ENCODE results near the gene SYT1. TPM values are rescaled to one million over a fixed set of nuclear protein-coding genes. Genes with fewer than 3 reads are reported as not detected.

Gene SYT1
- total and polyA plus RNA-seq, 4 donors, result 0.53 to 0.84 (median 0.64) TPM

DNA sequence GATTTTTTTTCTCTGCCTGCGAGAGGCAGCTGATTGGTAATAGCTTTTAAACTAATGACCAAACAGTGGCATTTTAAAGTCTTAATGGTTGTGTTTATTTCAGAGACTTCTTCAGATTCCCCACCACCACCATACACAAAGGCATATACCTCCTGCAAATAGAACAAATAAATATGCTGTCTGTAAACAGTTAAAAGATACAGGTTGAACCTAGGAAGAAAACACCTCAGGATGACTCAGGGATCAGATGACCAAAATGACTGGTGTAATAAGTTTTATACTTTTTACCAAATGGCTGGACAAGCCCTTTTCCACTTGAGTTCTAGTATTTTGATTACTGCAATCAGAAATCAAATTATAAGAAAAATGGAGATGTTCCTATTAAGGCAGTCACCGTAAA lies 462.1 kb downstream of the SYT1 start:
- WGBS, result 86% methylated on average over 2 of the region's 2 CpGs
- Histone ChIP-seq H3K36me3 (ENCODE audit: control insufficient read depth in 4 of 4, insufficient read depth in 3 of 4, low read depth in 1 of 4, low read length in 3 of 4) (no peaks in the 10 kb centered on the region), H3K9ac (ENCODE audit: low read depth in 1 of 2, low read length in 2 of 2) (no peak overlapping the region), H3K27me3 (ENCODE audit: control insufficient read depth in 4 of 4, insufficient read depth in 4 of 4, low read length in 3 of 4) (peaks cover 0 to 2% (median 0%) of the 10 kb centered on the region in 4 donors), H3K27ac (ENCODE audit: low read depth in 1 of 2, low read length in 2 of 2) (no peak overlapping the region), H3K4me1 (ENCODE audit: control insufficient read depth in 4 of 4, insufficient read depth in 4 of 4, low read length in 3 of 4) (no peaks in the 10 kb centered on the region), H3K9me3 (ENCODE audit: control insufficient read depth in 4 of 4, low read length in 3 of 4) (no peaks in the 10 kb centered on the region), H3K4me3 (ENCODE audit: low read depth in 1 of 3, low read length in 3 of 3) (no peak overlapping the region)
- TF ChIP-seq, protein P1, sequence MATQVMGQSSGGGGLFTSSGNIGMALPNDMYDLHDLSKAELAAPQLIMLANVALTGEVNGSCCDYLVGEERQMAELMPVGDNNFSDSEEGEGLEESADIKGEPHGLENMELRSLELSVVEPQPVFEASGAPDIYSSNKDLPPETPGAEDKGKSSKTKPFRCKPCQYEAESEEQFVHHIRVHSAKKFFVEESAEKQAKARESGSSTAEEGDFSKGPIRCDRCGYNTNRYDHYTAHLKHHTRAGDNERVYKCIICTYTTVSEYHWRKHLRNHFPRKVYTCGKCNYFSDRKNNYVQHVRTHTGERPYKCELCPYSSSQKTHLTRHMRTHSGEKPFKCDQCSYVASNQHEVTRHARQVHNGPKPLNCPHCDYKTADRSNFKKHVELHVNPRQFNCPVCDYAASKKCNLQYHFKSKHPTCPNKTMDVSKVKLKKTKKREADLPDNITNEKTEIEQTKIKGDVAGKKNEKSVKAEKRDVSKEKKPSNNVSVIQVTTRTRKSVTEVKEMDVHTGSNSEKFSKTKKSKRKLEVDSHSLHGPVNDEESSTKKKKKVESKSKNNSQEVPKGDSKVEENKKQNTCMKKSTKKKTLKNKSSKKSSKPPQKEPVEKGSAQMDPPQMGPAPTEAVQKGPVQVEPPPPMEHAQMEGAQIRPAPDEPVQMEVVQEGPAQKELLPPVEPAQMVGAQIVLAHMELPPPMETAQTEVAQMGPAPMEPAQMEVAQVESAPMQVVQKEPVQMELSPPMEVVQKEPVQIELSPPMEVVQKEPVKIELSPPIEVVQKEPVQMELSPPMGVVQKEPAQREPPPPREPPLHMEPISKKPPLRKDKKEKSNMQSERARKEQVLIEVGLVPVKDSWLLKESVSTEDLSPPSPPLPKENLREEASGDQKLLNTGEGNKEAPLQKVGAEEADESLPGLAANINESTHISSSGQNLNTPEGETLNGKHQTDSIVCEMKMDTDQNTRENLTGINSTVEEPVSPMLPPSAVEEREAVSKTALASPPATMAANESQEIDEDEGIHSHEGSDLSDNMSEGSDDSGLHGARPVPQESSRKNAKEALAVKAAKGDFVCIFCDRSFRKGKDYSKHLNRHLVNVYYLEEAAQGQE (IDR thresholded peaks at IDR 0.05), result no peak
- no peak for TF ChIP-seq RXRA (IDR thresholded peaks at IDR 0.05)
- no peak for TF ChIP-seq YY1 (IDR thresholded peaks at IDR 0.05)
- no peak for DNase-seq (ENCODE audit: low spot score)

DNA sequence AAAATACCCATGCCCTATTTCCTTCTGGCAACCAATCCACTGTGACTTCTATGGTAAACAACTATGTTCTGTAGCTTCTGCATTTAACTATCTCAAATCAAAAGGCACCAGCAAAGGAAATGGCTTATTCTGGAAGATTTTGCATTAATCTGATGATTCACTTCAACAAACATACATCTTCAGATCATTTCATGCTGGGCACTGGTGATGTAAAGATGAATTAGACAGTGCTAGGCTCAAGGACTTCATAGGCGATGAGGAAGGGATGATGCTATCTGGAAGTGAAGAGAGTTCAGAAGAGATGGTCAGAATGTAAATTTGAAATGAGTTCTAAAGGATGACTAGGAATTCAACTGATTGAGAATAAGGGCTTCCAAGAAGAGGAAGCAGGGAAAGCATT lies 462.9 kb downstream of the SYT1 start:
- H3K4me3 ChIP-seq (ENCODE audit: low read depth in 1 of 3, low read length in 3 of 3), result no peak overlapping the region
- H3K27ac ChIP-seq (ENCODE audit: low read depth in 1 of 2, low read length in 2 of 2), result no peak overlapping the region
- H3K9me3 ChIP-seq (ENCODE audit: control insufficient read depth in 4 of 4, low read length in 3 of 4), result no peaks in the 10 kb centered on the region
- no peaks in the 10 kb centered on the region for H3K27me3 ChIP-seq (ENCODE audit: control insufficient read depth in 4 of 4, insufficient read depth in 4 of 4, low read length in 3 of 4)
- no peaks in the 10 kb centered on the region for H3K4me1 ChIP-seq (ENCODE audit: control insufficient read depth in 4 of 4, insufficient read depth in 4 of 4, low read length in 3 of 4)
- no peak for DNase-seq (ENCODE audit: low spot score)
- TF ChIP-seq TAF1 (conservative IDR thresholded peaks at IDR 0.05) (no peak), FOXA2 (IDR thresholded peaks at IDR 0.05) (no peak), RAD21 (IDR thresholded peaks at IDR 0.05) (no peak)
- WGBS, result 89% methylated on average over 1 of the region's 1 CpG
- no peaks in the 10 kb centered on the region for H3K36me3 ChIP-seq (ENCODE audit: control insufficient read depth in 4 of 4, insufficient read depth in 3 of 4, low read depth in 1 of 4, low read length in 3 of 4)
- H3K9ac ChIP-seq (ENCODE audit: low read depth in 1 of 2, low read length in 2 of 2), result no peak overlapping the region

DNA sequence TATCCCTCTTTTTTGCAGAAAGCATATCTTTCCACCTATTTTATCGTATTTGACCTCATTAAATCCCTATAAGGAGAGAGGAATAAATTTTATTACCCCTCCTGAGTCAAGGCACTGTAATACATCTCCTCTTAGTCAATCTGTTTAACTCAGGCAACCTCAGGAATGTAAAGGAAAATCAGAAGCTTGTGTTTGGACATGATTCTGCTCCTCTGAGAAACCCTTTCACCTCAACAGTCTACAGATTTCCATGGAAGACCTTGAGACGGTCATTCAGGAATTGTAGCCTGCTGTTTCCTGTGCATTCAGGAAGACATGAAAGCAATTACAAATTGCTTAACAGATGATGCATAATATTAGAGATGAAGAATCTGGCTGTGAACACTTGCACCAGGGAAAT lies 465.4 kb downstream of the SYT1 start:
- Histone ChIP-seq H3K27me3 (ENCODE audit: control insufficient read depth in 4 of 4, insufficient read depth in 4 of 4, low read length in 3 of 4) (no peaks in the 10 kb centered on the region), H3K9ac (ENCODE audit: low read depth in 1 of 2, low read length in 2 of 2) (no peak overlapping the region), H3K4me3 (ENCODE audit: low read depth in 1 of 3, low read length in 3 of 3) (no peak overlapping the region), H3K4me1 (ENCODE audit: control insufficient read depth in 4 of 4, insufficient read depth in 4 of 4, low read length in 3 of 4) (no peaks in the 10 kb centered on the region), H3K9me3 (ENCODE audit: control insufficient read depth in 4 of 4, low read length in 3 of 4) (no peaks in the 10 kb centered on the region), H3K36me3 (ENCODE audit: control insufficient read depth in 4 of 4, insufficient read depth in 3 of 4, low read depth in 1 of 4, low read length in 3 of 4) (no peaks in the 10 kb centered on the region), H3K27ac (ENCODE audit: low read depth in 1 of 2, low read length in 2 of 2) (no peak overlapping the region)
- TF ChIP-seq FOXA2 (IDR thresholded peaks at IDR 0.05) (no peak), FOXA1 (IDR thresholded peaks at IDR 0.05) (no peak), HNF4A (conservative IDR thresholded peaks at IDR 0.05) (no peak), SP1 (IDR thresholded peaks at IDR 0.05) (no peak)
- 83% methylated on average over 2 of the region's 2 CpGs for WGBS
- DNase-seq (ENCODE audit: low spot score), result no peak

DNA sequence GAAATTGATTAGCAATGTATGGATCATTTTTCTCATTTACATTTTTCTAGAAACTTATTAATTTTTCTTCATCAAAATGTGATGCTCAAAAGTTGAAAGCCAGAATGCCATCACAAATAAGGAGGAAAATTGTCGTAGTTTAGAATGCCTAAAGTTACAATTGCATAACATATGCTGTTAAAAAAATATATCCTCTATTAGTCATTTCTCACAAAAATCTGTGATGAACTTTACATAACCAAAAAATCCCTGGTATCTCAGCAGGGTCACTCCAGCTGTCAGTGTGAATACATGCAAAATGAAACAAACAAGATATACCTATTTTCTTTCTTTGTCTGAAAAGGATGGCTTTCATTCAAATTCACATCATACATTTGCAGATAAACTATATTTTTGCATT lies 467.3 kb downstream of the SYT1 start:
- no peak overlapping the region for H3K4me3 ChIP-seq (ENCODE audit: low read depth in 1 of 3, low read length in 3 of 3)
- H3K9me3 ChIP-seq (ENCODE audit: control insufficient read depth in 4 of 4, low read length in 3 of 4), result no peaks in the 10 kb centered on the region
- H3K27ac ChIP-seq (ENCODE audit: low read depth in 1 of 2, low read length in 2 of 2), result no peak overlapping the region
- H3K9ac ChIP-seq (ENCODE audit: low read depth in 1 of 2, low read length in 2 of 2), result no peak overlapping the region
- H3K27me3 ChIP-seq (ENCODE audit: control insufficient read depth in 4 of 4, insufficient read depth in 4 of 4, low read length in 3 of 4), result no peaks in the 10 kb centered on the region
- WGBS, result 79% methylated on average over 1 of the region's 1 CpG
- H3K4me1 ChIP-seq (ENCODE audit: control insufficient read depth in 4 of 4, insufficient read depth in 4 of 4, low read length in 3 of 4), result no peaks in the 10 kb centered on the region
- H3K36me3 ChIP-seq (ENCODE audit: control insufficient read depth in 4 of 4, insufficient read depth in 3 of 4, low read depth in 1 of 4, low read length in 3 of 4), result no peaks in the 10 kb centered on the region
- no peak for DNase-seq (ENCODE audit: low spot score)
- no peak for TF ChIP-seq FOXA1 (IDR thresholded peaks at IDR 0.05)
- TF ChIP-seq, protein P2, sequence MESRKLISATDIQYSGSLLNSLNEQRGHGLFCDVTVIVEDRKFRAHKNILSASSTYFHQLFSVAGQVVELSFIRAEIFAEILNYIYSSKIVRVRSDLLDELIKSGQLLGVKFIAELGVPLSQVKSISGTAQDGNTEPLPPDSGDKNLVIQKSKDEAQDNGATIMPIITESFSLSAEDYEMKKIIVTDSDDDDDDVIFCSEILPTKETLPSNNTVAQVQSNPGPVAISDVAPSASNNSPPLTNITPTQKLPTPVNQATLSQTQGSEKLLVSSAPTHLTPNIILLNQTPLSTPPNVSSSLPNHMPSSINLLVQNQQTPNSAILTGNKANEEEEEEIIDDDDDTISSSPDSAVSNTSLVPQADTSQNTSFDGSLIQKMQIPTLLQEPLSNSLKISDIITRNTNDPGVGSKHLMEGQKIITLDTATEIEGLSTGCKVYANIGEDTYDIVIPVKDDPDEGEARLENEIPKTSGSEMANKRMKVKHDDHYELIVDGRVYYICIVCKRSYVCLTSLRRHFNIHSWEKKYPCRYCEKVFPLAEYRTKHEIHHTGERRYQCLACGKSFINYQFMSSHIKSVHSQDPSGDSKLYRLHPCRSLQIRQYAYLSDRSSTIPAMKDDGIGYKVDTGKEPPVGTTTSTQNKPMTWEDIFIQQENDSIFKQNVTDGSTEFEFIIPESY (IDR thresholded peaks at IDR 0.05), result no peak
- TF ChIP-seq EGR1 (IDR thresholded peaks at IDR 0.05; ENCODE audit: low read depth in 2 of 2), result no peak
- no peak for TF ChIP-seq HNF4A (conservative IDR thresholded peaks at IDR 0.05)
- TF ChIP-seq TAF1 (conservative IDR thresholded peaks at IDR 0.05), result no peak
- TF ChIP-seq, protein P3, sequence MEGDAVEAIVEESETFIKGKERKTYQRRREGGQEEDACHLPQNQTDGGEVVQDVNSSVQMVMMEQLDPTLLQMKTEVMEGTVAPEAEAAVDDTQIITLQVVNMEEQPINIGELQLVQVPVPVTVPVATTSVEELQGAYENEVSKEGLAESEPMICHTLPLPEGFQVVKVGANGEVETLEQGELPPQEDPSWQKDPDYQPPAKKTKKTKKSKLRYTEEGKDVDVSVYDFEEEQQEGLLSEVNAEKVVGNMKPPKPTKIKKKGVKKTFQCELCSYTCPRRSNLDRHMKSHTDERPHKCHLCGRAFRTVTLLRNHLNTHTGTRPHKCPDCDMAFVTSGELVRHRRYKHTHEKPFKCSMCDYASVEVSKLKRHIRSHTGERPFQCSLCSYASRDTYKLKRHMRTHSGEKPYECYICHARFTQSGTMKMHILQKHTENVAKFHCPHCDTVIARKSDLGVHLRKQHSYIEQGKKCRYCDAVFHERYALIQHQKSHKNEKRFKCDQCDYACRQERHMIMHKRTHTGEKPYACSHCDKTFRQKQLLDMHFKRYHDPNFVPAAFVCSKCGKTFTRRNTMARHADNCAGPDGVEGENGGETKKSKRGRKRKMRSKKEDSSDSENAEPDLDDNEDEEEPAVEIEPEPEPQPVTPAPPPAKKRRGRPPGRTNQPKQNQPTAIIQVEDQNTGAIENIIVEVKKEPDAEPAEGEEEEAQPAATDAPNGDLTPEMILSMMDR (IDR thresholded peaks at IDR 0.05; ENCODE audit: low read depth, low read length, missing input control), result no peak
- TF ChIP-seq GABPA (IDR thresholded peaks at IDR 0.05 in 1 of 2, conservative IDR thresholded peaks at IDR 0.05 in 1 of 2), result no peak
- no peak for TF ChIP-seq RXRA (IDR thresholded peaks at IDR 0.05)

All from liver (tissue), 9 donors.